GM13977 (cell line): ENCODE data around the gene PKLR.
"Not testable (repeated sequence)": the region's sequence is repeated elsewhere in the genome, so short reads cannot be mapped to it uniquely, and the experiment has no call there.

Experiments used
- DNase-seq: peaks from one replicate; pipeline ENCODE4 v3.0.0; 2012; ENCODE audit warnings: low spot score
- in situ Hi-C: fragments of 300-500 bp; cut with MboI; formaldehyde crosslinking; loops from one replicate; pipeline ENCODE4 v1.12.0; 2022; ENCODE audit warnings: low sequenced_read_pairs, low pct_unique_long_range_greater_than_20kb, mixed read lengths, inconsistent platforms; ENCODE audit not compliant: unreplicated experiment
- TF ChIP-seq, protein P1 (sequence below): IDR thresholded peaks from 2 replicates; pipeline ENCODE4 v1.5.1; 2012; ENCODE audit warnings: mild to moderate bottlenecking, control low read depth; ENCODE audit not compliant: insufficient read depth; ENCODE audit errors: extremely low read depth, missing control alignments

PKLR gene

DNA sequence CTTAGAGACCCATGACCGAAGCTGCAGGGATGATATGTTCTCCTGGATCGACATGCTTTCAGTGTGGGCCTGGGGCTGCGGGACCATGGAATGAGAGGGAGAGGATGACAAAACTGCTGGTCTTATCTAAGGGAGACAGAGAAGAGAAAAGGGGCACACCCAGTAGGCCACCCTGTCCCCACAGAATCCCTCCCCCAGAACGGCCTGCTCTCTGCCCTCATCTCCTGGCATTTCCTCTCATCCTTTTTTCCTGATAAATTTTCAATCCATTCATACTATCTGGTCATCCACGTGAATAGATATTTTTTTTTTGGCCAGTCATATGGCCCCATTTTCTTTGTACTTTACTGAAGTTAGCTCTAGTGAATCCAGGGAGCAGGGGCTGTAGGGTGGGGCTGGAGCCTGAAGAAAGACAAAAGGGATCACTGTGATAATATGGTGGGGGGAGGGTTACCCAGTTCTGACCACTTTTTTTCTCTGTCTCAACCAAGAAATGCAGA lies at the start of gene PKLR:
PKLR (minus strand) TSS at position 97 of the 500 bp plus-strand sequence; CDS start at position 54, 43 bp downstream.
- in situ Hi-C loops, result no loop called here
- no peak for DNase-seq
- TF ChIP-seq, protein P1, sequence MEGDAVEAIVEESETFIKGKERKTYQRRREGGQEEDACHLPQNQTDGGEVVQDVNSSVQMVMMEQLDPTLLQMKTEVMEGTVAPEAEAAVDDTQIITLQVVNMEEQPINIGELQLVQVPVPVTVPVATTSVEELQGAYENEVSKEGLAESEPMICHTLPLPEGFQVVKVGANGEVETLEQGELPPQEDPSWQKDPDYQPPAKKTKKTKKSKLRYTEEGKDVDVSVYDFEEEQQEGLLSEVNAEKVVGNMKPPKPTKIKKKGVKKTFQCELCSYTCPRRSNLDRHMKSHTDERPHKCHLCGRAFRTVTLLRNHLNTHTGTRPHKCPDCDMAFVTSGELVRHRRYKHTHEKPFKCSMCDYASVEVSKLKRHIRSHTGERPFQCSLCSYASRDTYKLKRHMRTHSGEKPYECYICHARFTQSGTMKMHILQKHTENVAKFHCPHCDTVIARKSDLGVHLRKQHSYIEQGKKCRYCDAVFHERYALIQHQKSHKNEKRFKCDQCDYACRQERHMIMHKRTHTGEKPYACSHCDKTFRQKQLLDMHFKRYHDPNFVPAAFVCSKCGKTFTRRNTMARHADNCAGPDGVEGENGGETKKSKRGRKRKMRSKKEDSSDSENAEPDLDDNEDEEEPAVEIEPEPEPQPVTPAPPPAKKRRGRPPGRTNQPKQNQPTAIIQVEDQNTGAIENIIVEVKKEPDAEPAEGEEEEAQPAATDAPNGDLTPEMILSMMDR, result no peak

GRCh38 chr1:155342842-155343241 lies 41.6 kb upstream of the PKLR start:
- DNase-seq, result no peak
- in situ Hi-C loops, result no loop called here
- TF ChIP-seq, protein P1, result no peak

DNA sequence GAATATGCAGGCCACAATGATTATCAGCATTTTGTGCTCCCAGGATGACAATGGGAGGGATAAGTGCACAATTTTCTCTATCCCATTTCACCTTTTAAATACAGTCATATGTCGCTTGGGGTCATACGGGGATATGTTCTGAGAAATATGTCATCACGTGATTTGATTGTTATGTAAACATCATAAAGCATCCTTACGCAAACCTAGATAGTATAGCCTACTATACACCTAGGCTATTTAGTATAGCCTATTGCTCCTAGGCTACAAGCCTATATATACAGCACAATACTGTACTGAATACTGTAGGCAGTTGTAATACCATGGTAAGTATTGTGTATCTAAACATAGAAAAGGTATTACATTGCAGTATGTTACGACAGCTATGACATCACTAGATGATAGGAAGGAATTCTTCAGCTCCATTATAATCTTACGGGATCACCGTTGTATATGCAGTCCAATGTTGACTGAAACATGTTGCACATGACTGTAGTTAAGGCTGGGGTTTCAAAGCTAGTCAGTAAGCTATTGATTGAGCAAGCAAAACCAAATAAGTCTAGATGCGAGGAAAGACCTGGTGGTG lies 38.4 kb upstream of the PKLR start:
- TF ChIP-seq, protein P1, result no peak
- in situ Hi-C loops, result loop anchor here (10.0 kb wide), 1 partner anchor 165 kb away; no protein-coding TSS in a partner anchor
- no peak for DNase-seq

- in situ Hi-C loops, result loop anchor here (10.0 kb wide), 1 partner anchor 170 kb away; no protein-coding TSS in a partner anchor
- no peak for DNase-seq
- TF ChIP-seq, protein P1, result no peak
Observed at GRCh38 chr1:155334962-155335361, 33.7 kb upstream of the PKLR start.

- DNase-seq, result no peak
- TF ChIP-seq, protein P1, result no peak
- in situ Hi-C loops, result loop anchor here (10.0 kb wide), 1 partner anchor 175 kb away; no protein-coding TSS in a partner anchor
Observed at GRCh38 chr1:155329980-155330598, 28.9 kb upstream of the PKLR start.

DNA sequence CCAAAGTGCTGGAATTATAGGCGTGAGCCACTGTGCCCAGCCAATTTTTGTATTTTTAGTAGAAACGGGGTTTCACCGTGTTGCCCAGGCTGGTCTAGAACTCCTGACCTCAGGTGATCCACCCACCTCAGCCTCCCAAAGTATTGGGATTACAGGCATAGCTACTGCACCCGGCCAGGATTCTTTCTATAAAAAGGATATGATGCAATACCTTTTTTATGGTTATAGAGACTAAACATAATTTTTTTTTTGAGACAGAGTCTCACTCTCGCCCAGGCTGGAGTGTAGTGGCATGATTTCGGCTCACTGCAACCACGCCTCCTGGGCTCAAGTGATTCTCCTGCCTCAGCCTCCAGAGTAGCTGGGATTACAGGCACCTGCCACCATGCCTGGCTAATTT lies 27.6 kb upstream of the PKLR start:
- DNase-seq, in situ Hi-C loops: not testable (repeated sequence)

- in situ Hi-C loops, result no loop called here
- TF ChIP-seq, protein P1, result no peak
- no peak for DNase-seq
Observed at GRCh38 chr1:155327981-155328380, 26.7 kb upstream of the PKLR start.
